DMS153 treated with DMSO at 0.1 percent for 48 hours (cell line): Measurements from ENCODE around the gene MRPL53.
"Not testable (repeated sequence)": the region's sequence is repeated elsewhere in the genome, so short reads cannot be mapped to it uniquely, and the experiment has no call there.

Source experiments
- DNase-seq: peaks from one replicate; lab custom pipeline; 2025; ENCODE audit not compliant: unreplicated experiment; lab: John Stamatoyannopoulos, UW

MRPL53 gene

GRCh38 chr2:74454654-74455511 is 17.6 kb downstream of the MRPL53 start, which contains the start of gene INO80B:
INO80B (plus strand) TSS chr2:74455087; CDS start chr2:74455117, 30 bp downstream.
- peak; percentile 93 for DNase-seq

- no peak for DNase-seq
Measured at GRCh38 chr2:74450570-74451190, 21.8 kb downstream of the MRPL53 start.

DNA sequence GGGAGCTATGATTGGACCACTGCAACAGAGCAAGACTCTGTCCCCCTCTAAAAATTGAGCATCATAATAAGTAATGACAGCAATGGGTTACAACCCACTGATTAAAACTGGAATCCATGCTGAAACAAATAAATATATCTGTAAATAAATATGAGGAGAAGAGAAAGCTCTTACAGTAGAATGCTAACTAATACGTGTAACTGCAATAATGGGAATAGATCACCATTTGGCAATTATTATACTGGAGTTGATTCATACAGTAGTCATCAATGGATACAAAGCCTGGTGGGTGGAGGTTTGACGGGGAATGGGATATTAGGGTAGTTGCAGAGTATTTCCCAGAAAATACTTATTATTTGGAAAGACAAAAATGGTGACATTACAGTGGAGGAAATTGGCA is 23.7 kb downstream of the MRPL53 start:
- DNase-seq: no peak

GRCh38 chr2:74447230-74447999 is 25.1 kb downstream of the MRPL53 start:
- DNase-seq: no peak

- DNase-seq: no peak
Measured at GRCh38 chr2:74444498-74445318, 27.8 kb downstream of the MRPL53 start.

GRCh38 chr2:74442483-74443297 is 29.8 kb downstream of the MRPL53 start:
- not testable (repeated sequence) for DNase-seq

- peak; percentile 33 for DNase-seq
Measured at GRCh38 chr2:74441690-74442482, 30.6 kb downstream of the MRPL53 start, which contains the start of gene RTKN. RTKN (minus strand) TSS chr2:74441937; CDS start chr2:74441816, 121 bp downstream.

- no peak for DNase-seq
Measured at GRCh38 chr2:74441170-74441689, 31.2 kb downstream of the MRPL53 start.

- peak; percentile 77 for DNase-seq
Measured at GRCh38 chr2:74440378-74441169, 31.9 kb downstream of the MRPL53 start.

DNA sequence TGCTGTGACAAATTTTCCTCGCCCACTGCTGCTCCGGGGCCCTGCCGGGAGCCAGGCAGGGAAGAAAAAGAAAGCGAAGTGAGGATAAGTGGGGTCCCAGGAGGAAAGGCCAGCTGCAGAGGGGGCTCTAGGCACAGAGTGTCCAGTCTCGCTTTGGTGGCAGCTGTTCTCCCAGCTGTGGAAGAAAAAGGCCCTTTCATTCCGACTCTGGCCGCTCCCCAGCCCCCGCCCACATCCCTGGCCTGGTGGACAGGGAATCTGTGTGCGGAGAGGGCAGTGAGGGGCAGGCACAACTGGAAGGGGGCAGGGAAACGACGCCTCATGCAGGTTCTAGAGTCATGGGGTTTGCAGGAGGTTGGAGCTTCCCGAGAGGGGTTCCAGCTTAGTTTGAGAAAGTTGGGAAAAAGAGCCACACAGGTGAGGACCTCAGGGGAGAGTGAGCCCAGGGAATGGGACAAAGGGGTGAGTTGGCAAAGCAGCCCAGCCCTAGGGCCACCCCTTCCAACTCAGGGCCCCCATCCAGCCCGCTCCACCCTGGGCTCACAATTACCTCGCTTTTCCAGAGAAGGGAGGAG is 32.6 kb downstream of the MRPL53 start:
- DNase-seq: no peak

GRCh38 chr2:74439373-74439772 is 33.1 kb downstream of the MRPL53 start:
- DNase-seq: no peak

GRCh38 chr2:74438248-74438647 is 34.2 kb downstream of the MRPL53 start:
- DNase-seq: no peak

DNA sequence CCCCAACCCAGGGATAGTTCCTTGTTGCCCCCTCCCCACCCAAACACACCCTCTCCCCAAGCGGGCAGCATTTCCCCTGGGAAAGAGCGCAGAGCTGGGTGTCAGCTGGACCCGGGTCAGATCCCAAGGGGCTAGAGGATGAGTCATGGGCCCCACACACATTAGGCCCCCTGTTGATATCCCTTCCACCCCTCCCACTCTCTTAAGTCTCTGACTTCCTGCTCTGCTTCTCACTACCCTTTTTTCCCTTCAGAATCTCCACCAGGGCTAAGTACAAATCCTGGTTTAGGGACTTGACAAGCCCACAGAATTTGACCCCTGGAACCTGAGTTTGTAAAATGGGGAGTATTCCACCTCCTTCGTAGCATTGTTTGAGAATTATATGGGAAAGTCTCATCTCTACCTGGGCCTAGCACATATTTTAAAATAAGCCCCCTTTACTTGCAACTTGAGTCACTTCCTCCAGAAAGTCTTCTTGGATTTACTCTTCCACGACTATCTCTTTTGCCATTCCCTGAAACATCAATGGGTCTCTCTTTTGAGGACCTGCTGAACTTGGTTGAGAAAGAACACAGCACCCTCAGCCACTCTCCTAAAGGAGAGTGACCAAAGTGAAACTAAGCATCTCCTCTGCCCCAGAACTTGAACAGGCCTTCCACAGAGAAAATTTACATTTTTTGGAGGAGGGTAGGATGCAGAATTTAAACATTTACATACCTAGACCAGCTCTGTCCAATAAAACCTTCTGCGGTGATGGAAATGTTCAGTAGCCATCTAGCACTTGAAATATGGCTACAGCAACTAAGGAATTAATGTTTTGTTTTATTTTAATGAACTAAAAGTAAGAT is 35.4 kb downstream of the MRPL53 start:
- no peak for DNase-seq

DNA sequence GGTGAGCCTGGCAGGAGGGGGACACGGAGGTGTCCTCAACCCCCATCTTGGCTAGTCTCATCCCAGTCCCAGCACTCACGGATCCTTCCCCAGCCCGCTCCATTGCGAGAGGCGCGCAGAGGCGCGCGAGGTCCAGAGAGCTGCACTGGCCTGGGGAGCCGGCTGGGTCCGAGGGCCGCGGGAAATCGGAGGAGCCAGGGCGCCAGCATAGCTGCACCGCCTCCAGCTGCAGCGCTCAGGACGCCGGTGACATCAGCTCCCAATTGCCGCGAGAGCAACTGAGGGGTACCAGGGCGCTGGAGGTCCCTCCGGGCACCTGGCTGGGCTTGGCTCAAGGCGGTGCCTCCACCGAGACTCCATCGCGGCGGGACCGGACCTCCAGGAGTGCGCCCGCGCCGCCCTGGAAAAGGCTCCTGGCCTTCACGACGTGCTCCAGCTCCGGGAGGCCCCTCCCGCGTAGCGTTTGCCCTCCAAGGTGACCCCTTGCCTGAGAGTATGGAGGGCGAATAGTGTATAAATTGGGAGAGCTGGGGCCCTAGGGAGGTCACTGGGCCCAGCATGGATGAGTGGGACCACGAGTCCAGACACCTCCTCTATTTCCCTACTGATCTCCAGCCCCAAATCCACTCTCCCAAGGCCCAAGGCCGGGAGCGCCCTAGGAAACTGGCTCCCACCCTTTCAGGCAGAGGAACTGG is 36.2 kb downstream of the MRPL53 start:
- no peak for DNase-seq

DNA sequence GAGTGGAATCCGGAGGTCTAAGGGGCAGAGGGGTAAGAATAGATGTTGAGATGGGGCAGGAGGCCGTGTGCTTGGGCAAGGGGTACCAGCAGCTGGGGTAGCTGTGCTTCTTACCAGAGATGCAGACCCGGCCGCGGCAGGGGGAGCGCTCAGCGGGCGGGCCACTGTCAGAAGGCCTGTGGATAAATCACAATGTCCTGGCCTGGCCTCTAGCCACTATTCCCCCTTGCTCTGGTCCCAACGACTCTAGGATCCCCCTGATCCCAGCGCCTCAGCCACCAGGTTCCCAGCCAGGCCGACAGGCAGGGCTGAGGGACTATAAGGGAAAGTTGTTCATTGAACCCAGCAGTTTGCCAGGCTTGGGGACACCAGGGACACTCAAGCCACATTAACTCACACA is 42.0 kb downstream of the MRPL53 start:
- DNase-seq: no peak
